Uterus (tissue), 4 donors: ENCODE measurements around the gene BEX5. TPM values are rescaled to one million over a fixed set of nuclear protein-coding genes. Genes with fewer than 3 reads are reported as not detected.
"Not testable (repeated sequence)": the region's sequence is repeated elsewhere in the genome, so short reads cannot be mapped to it uniquely, and the experiment has no call there.

Experiments used
- DNase-seq, 2 donors: peaks; one replicate each; pipeline ENCODE4 v3.0.0-alpha.2; 2019 to 2020
- H3K27ac ChIP-seq, 2 donors: fragments of 200-600 bp; sonication (generic); 1 replicate in 1 of 2; 2 replicates in 1 of 2; pipeline ENCODE4 v1.5.1; 2016 to 2018
- H3K27me3 ChIP-seq, 2 donors: fragments of 200-600 bp; sonication (generic); one replicate each; pipeline ENCODE4 v1.5.1; 2018 to 2019; ENCODE audit warnings: control low read depth in 1 of 2
- H3K36me3 ChIP-seq, 2 donors: fragments of 200-600 bp; sonication (generic); one replicate each; pipeline ENCODE4 v1.5.1; 2019; ENCODE audit warnings: control low read depth in 1 of 2
- H3K4me1 ChIP-seq, 2 donors: fragments of 200-600 bp; sonication (generic); one replicate each; pipeline ENCODE4 v1.5.1; 2018 to 2019; ENCODE audit warnings: control low read depth in 1 of 2
- H3K4me3 ChIP-seq, 2 donors: fragments of 200-600 bp; sonication (generic); 1 replicate in 1 of 2; 2 replicates in 1 of 2; pipeline ENCODE4 v1.5.1; 2018 to 2019; ENCODE audit warnings: mild to moderate bottlenecking in 1 of 2
- H3K9me3 ChIP-seq, 2 donors: fragments of 200-600 bp; sonication (generic); one replicate each; pipeline ENCODE4 v1.5.1; 2019; ENCODE audit warnings: control low read depth in 1 of 2
- POLR2A ChIP-seq, 2 donors: fragments of 450-650 bp; IDR thresholded peaks; one replicate each; pipeline ENCODE4 v1.6.1; 2016; ENCODE audit warnings: antibody characterized with exemption in 2 of 2, mild to moderate bottlenecking in 1 of 2, moderate library complexity in 1 of 2
- intact Hi-C: fragments of 100-400 bp; cut with DNase I; formaldehyde crosslinking; loops from one replicate; pipeline ENCODE4 v1.15.1; 2023; ENCODE audit warnings: low total_unique reads
- total RNA-seq, 4 donors: library from RNA; depleted of rRNA in 3 of 4; stranded (reverse); fragments of >200 nt in 3 of 4; gene quantifications; one replicate each; pipeline versions ENCODE4 v1.1.0 to v1.2.4, GENCODE V29; 2014 to 2023
- TF ChIP-seq, protein P1 (sequence below), 4 experiments: fragments of 200-600 bp in 2 of 4; fragments of 450-650 bp in 2 of 4; sonication (generic) in 2 of 4; IDR thresholded peaks; one replicate each; pipeline ENCODE4 v1.5.1; 2016 to 2019; ENCODE audit warnings: antibody characterized with exemption in 4 of 4, mild to moderate bottlenecking in 2 of 4, moderate library complexity in 1 of 4
- donor health status: DM: yes; HTN: yes; CAD: no.

Gene BEX5
- total RNA-seq, 4 donors from 2014 or later, result 3.8 to 38.2 (median 5.8) TPM

- intact Hi-C loops, result no loop called here
- Histone ChIP-seq H3K4me3 (no peak overlapping the region), H3K36me3 (no peaks in the 10 kb centered on the region), H3K27me3 (no peaks in the 10 kb centered on the region), H3K4me1 (no peaks in the 10 kb centered on the region), H3K9me3 (no peaks in the 10 kb centered on the region), H3K27ac (no peak overlapping the region)
- TF ChIP-seq, protein P1, sequence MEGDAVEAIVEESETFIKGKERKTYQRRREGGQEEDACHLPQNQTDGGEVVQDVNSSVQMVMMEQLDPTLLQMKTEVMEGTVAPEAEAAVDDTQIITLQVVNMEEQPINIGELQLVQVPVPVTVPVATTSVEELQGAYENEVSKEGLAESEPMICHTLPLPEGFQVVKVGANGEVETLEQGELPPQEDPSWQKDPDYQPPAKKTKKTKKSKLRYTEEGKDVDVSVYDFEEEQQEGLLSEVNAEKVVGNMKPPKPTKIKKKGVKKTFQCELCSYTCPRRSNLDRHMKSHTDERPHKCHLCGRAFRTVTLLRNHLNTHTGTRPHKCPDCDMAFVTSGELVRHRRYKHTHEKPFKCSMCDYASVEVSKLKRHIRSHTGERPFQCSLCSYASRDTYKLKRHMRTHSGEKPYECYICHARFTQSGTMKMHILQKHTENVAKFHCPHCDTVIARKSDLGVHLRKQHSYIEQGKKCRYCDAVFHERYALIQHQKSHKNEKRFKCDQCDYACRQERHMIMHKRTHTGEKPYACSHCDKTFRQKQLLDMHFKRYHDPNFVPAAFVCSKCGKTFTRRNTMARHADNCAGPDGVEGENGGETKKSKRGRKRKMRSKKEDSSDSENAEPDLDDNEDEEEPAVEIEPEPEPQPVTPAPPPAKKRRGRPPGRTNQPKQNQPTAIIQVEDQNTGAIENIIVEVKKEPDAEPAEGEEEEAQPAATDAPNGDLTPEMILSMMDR (IDR thresholded peaks at IDR 0.05), result no peak
- no peak for TF ChIP-seq POLR2A (IDR thresholded peaks at IDR 0.05)
- no peak for DNase-seq
Measured at GRCh38 chrX:102138064-102138463, 17.7 kb downstream of the BEX5 start.

DNA sequence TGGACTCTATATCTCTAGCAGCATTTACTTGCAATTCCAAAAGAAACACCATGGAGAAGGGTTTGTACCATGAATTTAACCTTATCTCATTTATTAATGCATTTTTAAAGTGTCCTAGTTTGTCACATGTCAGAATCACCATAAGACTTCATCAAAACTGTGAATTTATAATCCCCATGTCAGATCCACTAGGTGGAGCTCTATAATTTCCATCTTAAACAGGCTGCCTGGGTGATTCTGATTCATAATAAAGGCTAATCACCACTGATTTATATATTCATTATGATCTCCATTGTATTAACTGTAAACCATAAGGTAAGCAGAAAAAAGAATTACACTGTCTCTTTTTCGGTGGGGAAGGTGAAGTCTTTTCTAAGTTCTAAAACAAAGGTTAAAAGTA, 26.3 kb downstream of the BEX5 start:
- no peak for TF ChIP-seq POLR2A (IDR thresholded peaks at IDR 0.05)
- TF ChIP-seq, protein P1 (IDR thresholded peaks at IDR 0.05), result peak in 2 of 4 experiments; percentile 14 to 18
- intact Hi-C loops, result no loop called here
- H3K27me3 ChIP-seq, result peaks cover 0 to 8% of the 10 kb centered on the region in 2 donors
- H3K4me3 ChIP-seq, result no peak overlapping the region
- H3K36me3 ChIP-seq, result no peaks in the 10 kb centered on the region
- H3K4me1 ChIP-seq, result no peaks in the 10 kb centered on the region
- H3K27ac ChIP-seq, result no peak overlapping the region
- no peak for DNase-seq
- no peaks in the 10 kb centered on the region for H3K9me3 ChIP-seq

- Histone ChIP-seq H3K27me3 (peaks cover 0 to 8% of the 10 kb centered on the region in 2 donors), H3K9me3 (no peaks in the 10 kb centered on the region), H3K27ac (peak overlapping the region; percentile 39 to 83), H3K4me1 (no peaks in the 10 kb centered on the region), H3K4me3 (no peak overlapping the region), H3K36me3 (no peaks in the 10 kb centered on the region)
- TF ChIP-seq, protein P1 (IDR thresholded peaks at IDR 0.05), result no peak
- TF ChIP-seq POLR2A (IDR thresholded peaks at IDR 0.05), result no peak
- no peak for DNase-seq
- intact Hi-C loops, result no loop called here
Measured at GRCh38 chrX:102126863-102127262, 28.9 kb downstream of the BEX5 start.

DNA sequence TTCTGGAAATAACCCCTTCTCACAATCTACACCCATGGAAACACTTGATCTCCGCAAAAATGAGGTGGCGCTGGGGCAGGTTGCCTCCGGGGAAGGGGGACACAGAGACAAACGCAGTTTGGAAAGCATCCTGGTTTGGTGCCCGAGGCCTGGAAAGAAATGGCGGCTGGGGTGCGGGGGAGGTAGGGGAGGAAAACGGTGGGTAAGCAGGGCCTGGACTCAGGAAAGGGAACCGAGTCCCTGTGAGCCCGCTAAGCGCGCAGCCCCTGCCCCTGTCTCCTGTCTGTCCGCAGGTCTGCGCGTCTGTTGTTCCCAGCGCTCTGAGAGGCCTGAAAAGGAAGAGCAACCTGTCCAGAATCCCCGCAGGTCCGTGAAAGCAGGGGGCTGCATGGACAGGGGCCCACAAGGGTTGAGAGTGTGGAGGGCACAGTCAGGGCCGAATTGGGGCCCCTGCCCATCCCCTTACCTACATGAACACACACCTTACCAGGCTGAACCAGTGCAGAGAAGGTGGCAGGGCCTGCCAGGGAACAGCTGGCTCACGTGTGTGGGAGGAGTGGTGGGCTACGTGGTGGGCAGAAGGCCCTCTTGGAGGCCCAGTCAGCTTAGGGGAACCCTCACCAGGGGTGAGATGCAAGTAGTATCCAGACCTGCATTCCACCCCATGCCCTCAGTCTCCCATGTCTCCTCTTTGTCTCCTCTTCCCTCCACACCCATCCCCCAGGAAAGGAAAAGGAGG, 29.5 kb downstream of the BEX5 start:
- intact Hi-C loops, result not testable (repeated sequence)

DNA sequence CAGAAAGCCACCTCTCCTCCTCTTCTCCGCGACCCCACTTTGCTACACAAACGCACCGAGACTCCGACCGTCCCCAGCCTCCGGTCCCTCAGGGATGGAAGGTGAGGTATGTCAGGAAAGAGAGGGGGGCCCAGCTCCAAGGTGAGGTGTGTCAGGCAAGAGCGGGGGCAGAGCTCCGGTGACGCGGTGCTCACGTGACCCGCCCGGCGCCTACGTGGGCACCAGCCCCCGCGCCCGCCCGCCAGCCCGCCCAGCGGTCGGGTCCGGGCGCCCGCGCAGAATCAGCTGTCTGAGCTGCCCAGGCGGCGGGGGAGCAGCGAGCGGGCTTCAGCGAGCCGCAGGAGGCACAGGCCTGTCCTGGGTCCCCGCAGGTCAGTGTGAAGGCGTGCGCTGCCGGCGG, 30.3 kb downstream of the BEX5 start, which contains the start of gene TCEAL2:
Gene TCEAL2, plus strand, starts transcription at position 244 of the 400 bp plus-strand sequence. CDS start 1,152 bp downstream, outside the sequence.
- H3K4me1 ChIP-seq, H3K27me3 ChIP-seq, H3K36me3 ChIP-seq, H3K9me3 ChIP-seq, intact Hi-C loops: not testable (repeated sequence)
- peak; percentile 47 to 50 for DNase-seq
- Histone ChIP-seq H3K4me3 (peak within 1 kb of the TSS; percentile 11 to 38), H3K27ac (peak within 1 kb of the TSS; percentile 39 to 83)
- peak in 1 of 2 donors; percentile 37 for TF ChIP-seq POLR2A (IDR thresholded peaks at IDR 0.05)

More for the DNA sequence above, 29.5 kb downstream of the BEX5 start:
- DNase-seq, H3K9me3 ChIP-seq, H3K4me1 ChIP-seq, H3K36me3 ChIP-seq, H3K27me3 ChIP-seq: not testable (repeated sequence)
- Histone ChIP-seq H3K4me3 (peak overlapping the region; percentile 11 to 38), H3K27ac (peak overlapping the region; percentile 39 to 83)

DNA sequence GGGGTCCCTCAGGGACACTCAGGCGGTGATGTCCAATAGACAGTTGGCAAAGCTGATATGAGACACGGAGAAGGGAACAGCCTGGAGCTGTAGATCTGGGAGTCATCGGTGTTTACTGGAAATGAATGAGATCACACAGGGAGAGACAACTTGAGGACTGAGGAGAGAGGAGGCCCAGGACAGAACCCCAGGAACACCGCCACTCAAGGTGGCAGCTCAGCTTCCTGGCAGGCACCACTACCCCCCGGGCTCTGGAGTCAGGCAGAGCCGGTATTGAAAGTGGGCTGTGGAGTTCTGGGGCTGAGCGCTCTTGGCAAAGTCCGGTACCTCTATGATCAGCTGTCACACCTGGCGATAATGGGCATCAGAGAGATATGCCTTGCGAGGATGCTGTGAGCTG, 30.8 kb downstream of the BEX5 start:
- H3K27ac ChIP-seq, result peak overlapping the region in 1 of 2 donors; percentile 83
- H3K4me1 ChIP-seq, intact Hi-C loops, H3K9me3 ChIP-seq, H3K36me3 ChIP-seq, H3K27me3 ChIP-seq, DNase-seq: not testable (repeated sequence)
- peak overlapping the region in 1 of 2 donors; percentile 38 for H3K4me3 ChIP-seq
